IPS DF 6.9 (cell line): ENCODE data around the gene CTPS1.

ENCODE experiments used
- DNase-seq: peaks from one replicate; pipeline ENCODE4 v3.0.0-alpha.2; 2013; ENCODE audit warnings: low read depth, low spot score
- H3K27ac ChIP-seq: one replicate; pipeline ENCODE4 v1.5.1; 2013; ENCODE audit warnings: low read length, control low read depth
- H3K27me3 ChIP-seq: 2 replicates; pipeline ENCODE4 v1.6.1; 2013; ENCODE audit warnings: mild to moderate bottlenecking, low read length; ENCODE audit not compliant: control insufficient read depth, insufficient read depth
- H3K36me3 ChIP-seq: 2 replicates; pipeline ENCODE4 v1.6.1; 2013; ENCODE audit warnings: low read length; ENCODE audit not compliant: control insufficient read depth, insufficient read depth
- H3K4me1 ChIP-seq: 2 replicates; pipeline ENCODE4 v1.6.1; 2013; ENCODE audit warnings: low read length; ENCODE audit not compliant: control insufficient read depth, insufficient read depth
- H3K4me3 ChIP-seq: 2 replicates; pipeline ENCODE4 v1.5.1; 2013; ENCODE audit warnings: mild to moderate bottlenecking, low read length
- H3K9me3 ChIP-seq: 2 replicates; pipeline ENCODE4 v1.6.1; 2013; ENCODE audit warnings: low read length, inconsistent platforms; ENCODE audit not compliant: control insufficient read depth, insufficient read depth
- WGBS: extraction: QIAGEN DNeasy Blood & Tissue Kit; methylation state at CpG from one replicate; pipeline ENCODE4 v1.1.7; 2013; ENCODE audit warnings: mixed read lengths, missing lambda C conversion rate; ENCODE audit not compliant: insufficient read length, insufficient coverage; 5-methylcytosine and 5-hydroxymethylcytosine counted together

Gene CTPS1

DNA sequence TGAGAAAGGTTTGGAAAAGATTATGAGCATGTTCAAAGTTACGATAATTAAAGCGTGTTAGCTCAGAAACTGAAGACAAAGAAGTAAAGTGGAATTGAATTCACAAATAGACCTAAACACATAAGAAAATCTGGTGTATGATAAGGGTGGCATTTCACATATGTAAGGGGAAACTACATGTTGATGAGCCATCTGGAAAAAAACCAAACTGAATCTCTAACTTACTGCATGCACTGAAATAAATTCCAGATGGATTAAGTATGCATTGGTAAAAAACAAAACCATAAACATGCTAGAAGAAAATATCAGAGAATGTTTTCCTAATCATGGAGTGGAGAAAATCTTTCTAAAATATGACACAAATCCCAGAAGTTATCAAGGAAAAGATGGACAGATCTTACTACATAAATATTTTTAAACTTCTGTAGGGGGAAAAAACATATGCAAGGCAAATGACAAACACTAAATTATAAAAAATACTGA lies 34.0 kb upstream of the CTPS1 start:
- Histone ChIP-seq H3K4me3 (no peak overlapping the region), H3K9me3 (no peaks in the 10 kb centered on the region), H3K27me3 (no peaks in the 10 kb centered on the region), H3K4me1 (no peaks in the 10 kb centered on the region), H3K36me3 (no peaks in the 10 kb centered on the region), H3K27ac (no peak overlapping the region)
- 100% methylated on average over 2 of the region's 2 CpGs for WGBS
- DNase-seq = no peak

DNA sequence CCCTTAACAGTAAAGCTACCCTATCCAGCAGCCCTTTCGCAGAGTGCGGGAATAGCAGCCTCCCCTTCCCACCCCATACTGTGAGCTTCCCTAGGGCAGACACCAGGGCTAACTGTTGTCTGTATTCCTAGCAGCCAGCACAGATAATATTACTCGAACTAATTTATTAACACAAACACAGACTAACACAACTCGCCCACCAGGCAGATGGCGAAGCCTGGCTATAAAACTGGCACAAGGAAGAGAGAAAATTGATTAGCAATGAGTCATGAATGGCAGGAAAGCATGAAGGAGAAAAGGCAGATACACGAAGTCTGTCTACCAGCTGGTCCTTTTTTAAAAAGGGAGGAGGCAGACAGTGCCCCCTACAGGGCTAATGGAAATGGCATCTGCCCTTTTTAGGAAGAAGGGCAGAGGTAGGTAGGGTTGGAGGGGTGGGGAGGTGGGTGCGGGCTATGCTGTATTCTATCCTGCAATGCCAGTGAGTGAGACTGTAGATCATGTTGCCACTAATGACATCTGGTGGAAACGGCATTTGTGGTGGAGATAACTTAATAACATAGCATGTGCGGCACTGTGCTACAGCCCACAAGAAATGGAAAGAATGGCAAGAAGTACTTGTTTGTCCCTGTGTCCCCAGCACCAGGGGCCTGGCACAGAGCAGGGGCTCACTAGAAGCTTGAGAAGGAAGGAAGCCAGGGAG lies 30.6 kb upstream of the CTPS1 start:
- Histone ChIP-seq H3K4me3 (no peak overlapping the region), H3K9me3 (no peaks in the 10 kb centered on the region), H3K36me3 (no peaks in the 10 kb centered on the region), H3K27ac (no peak overlapping the region), H3K4me1 (peaks cover 1% of the 10 kb centered on the region; the same call in 1 of the 2 replicates), H3K27me3 (no peaks in the 10 kb centered on the region)
- DNase-seq = peak; percentile 70
- no CpG with 5 or more reads among the region's 9 CpGs for WGBS

DNA sequence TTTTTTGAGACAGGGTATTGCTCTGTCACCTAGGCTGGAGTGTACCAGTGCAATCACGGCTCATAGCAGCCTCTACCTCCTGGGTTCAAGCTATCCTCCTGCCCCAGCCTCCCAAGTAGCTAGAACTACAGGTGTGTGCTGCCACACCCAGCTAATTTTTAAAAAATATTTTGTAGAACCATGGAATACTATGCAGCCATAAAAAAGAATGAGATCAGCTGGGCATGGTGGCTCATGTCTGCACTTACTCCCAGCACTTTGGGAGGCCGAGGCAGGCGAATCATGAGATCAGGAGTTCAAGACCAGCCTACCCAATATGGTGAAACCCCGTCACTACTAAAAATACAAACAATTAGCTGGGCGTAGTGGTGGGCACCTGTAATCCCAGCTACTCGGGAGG lies 29.9 kb upstream of the CTPS1 start:
- Histone ChIP-seq H3K36me3 (no peaks in the 10 kb centered on the region), H3K9me3 (no peaks in the 10 kb centered on the region), H3K4me1 (peaks cover 1% of the 10 kb centered on the region; the same call in 1 of the 2 replicates), H3K27me3 (no peaks in the 10 kb centered on the region), H3K27ac (no peak overlapping the region), H3K4me3 (no peak overlapping the region)
- WGBS = no CpG with 5 or more reads among the region's 6 CpGs
- DNase-seq = no peak

DNA sequence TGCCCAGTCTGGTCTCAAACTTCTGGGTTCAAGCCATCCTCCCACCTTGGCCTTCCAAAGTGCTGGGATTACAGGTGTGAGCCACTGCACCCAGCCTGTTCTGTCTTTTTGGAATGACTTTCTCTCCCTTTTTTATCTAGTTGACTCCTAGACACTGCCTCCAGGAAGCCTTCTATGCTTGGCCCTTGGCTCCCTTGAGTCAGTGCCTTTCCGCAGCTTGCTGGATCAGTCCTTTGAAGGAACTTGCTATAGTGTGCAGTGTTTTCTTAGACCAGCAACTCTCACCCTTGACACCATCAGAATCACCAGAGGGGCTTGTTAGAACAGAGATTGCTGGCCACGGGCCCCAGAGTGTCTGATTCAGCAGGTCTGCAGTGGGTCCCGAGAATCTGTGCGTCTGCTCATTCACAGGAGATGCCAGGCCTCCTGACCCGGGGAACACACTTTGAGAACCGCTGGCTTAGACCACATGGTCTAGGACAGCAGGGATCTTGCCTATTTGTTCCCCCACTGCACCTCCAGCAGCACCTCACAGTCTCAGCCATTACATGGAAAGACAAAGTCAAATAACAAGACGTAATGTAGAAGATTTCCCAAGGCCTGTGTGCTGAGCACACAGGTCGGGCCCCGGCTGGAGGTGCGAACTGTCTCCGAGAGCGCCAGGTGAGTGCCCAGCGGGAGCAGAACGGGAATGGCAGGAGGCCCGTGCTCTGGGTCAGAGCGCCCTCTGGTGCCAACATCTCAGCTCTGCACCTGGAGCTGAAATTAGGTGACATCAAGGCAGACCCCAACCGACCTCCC lies 27.4 kb upstream of the CTPS1 start:
- Histone ChIP-seq H3K4me1 (peaks cover 1% of the 10 kb centered on the region; the same call in 1 of the 2 replicates), H3K27ac (no peak overlapping the region), H3K27me3 (no peaks in the 10 kb centered on the region), H3K36me3 (no peaks in the 10 kb centered on the region), H3K9me3 (no peaks in the 10 kb centered on the region), H3K4me3 (no peak overlapping the region)
- WGBS = no CpG with 5 or more reads among the region's 17 CpGs
- DNase-seq = peak; percentile 68

DNA sequence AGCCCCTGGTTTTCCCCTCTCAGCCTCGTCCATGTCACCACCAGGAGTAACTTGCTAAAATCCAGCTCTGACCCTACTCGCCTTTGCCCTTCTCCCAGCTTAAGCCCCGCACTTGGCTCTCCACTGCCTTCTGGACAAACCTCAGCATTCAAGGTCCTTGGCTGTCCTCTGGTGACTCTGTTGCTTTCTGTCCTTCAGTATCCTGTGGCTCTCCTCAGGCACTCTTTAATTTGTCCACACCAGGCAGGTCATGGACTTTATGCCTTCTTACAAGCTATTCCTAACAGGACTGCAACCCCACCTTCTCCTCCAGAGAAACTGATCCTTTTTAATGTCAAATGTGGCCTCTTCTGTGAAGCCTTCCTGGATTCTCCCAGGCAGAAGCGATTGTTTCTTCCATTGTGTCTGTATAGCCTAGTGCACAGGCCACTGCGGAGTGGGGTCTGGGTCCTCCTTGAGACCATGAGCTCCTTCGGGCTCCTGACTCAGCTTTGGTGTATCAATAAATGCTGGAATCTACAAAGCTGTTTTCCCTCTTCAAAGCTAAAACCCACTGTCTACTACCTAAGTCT lies 26.7 kb upstream of the CTPS1 start:
- Histone ChIP-seq H3K9me3 (no peaks in the 10 kb centered on the region), H3K27ac (no peak overlapping the region), H3K4me3 (no peak overlapping the region), H3K36me3 (no peaks in the 10 kb centered on the region), H3K4me1 (peaks cover 1% of the 10 kb centered on the region; the same call in 1 of the 2 replicates), H3K27me3 (no peaks in the 10 kb centered on the region)
- DNase-seq = no peak
- no CpG with 5 or more reads among the region's 6 CpGs for WGBS

DNA sequence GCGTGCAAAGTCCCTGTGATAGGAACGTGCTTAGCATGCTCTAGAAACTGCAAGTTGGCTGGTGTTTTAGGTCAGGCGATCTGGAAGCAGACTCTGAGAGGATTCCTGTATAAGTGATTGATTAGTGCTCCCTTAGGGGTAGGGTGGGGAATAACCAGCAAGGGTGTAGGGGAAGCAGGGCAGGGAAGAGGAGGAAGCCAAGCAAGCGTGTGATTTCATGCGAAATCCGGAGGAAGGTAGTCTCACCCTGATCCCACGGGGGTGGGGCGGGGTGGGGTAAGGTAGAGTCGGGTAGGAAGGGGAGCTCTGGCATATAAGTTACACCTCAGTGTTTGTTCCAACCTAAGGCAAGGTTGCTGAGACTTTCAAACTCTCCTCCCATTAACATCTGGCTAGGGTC lies 24.9 kb upstream of the CTPS1 start:
- no peak overlapping the region for H3K4me3 ChIP-seq
- H3K27ac ChIP-seq = no peak overlapping the region
- no peaks in the 10 kb centered on the region for H3K36me3 ChIP-seq
- no peaks in the 10 kb centered on the region for H3K27me3 ChIP-seq
- peaks cover 1% of the 10 kb centered on the region; the same call in 1 of the 2 replicates for H3K4me1 ChIP-seq
- no CpG with 5 or more reads among the region's 9 CpGs for WGBS
- no peaks in the 10 kb centered on the region for H3K9me3 ChIP-seq
- no peak for DNase-seq

DNA sequence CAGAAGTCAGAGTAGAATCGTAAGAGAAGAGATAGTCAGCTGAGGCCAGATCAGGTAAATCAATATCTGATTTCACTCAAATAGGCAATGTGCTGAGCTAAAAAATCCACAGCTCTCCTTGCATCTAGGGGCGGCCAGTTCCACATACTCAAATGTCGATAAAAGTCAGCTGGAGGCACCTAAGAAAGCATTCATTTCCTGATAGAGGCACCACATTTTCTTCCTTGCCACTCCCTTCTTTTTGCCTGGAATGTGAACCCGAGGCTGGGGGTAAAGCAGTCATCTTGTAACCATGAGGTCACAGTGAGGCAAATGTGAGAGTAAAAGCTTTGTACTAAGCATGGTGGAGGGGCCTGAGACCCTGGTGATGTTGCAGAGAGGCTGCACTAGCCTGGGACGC lies 24.2 kb upstream of the CTPS1 start:
- H3K27me3 ChIP-seq = no peaks in the 10 kb centered on the region
- no peaks in the 10 kb centered on the region for H3K36me3 ChIP-seq
- no peak overlapping the region for H3K27ac ChIP-seq
- H3K4me3 ChIP-seq = no peak overlapping the region
- no CpG with 5 or more reads among the region's 5 CpGs for WGBS
- DNase-seq = no peak
- peaks cover 1% of the 10 kb centered on the region; the same call in 1 of the 2 replicates for H3K4me1 ChIP-seq
- no peaks in the 10 kb centered on the region for H3K9me3 ChIP-seq

DNA sequence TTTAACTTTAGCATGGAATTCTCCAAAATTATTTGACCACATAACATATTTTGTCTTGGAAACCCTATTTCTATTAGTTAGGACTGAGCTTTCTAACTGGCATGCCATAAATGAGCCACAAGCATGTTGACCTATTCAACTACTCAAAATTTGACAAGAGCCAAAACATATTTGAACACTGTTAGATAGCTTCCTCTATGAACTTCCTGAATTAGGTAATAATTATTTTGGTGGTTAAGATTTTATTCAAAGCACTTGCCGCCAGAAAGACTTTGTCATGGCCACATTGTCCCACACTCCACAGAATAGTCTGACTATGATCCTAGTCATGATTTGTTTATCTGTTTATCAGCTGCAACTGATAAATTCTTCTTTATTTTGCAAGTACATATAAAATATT lies 23.1 kb upstream of the CTPS1 start:
- Histone ChIP-seq H3K4me3 (no peak overlapping the region), H3K9me3 (no peaks in the 10 kb centered on the region), H3K36me3 (no peaks in the 10 kb centered on the region), H3K4me1 (peaks cover 1% of the 10 kb centered on the region; the same call in 1 of the 2 replicates), H3K27ac (no peak overlapping the region), H3K27me3 (no peaks in the 10 kb centered on the region)
- DNase-seq = no peak
- WGBS = no CpG with 5 or more reads among the region's 1 CpG

DNA sequence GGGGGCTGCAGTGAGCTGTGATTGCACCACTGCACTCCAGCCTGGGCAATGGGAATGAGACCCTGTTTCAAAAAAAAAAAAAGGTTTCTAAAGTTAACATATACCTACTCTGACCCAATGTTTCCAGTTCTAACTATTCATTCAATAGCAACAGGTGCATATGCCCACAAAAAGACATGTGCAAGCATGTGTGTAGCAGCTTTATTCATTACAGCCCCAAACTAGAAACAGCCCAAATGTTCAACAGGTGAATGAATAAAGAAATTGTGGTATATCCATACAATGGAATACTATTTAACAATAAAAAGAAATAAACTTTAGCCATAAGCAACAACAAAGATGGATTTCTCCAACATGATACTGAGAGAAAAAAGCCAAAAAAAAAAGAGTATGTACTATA lies 21.3 kb upstream of the CTPS1 start:
- Histone ChIP-seq H3K4me1 (no peaks in the 10 kb centered on the region), H3K36me3 (no peaks in the 10 kb centered on the region), H3K4me3 (no peak overlapping the region), H3K9me3 (no peaks in the 10 kb centered on the region), H3K27me3 (no peaks in the 10 kb centered on the region), H3K27ac (no peak overlapping the region)
- DNase-seq = no peak

DNA sequence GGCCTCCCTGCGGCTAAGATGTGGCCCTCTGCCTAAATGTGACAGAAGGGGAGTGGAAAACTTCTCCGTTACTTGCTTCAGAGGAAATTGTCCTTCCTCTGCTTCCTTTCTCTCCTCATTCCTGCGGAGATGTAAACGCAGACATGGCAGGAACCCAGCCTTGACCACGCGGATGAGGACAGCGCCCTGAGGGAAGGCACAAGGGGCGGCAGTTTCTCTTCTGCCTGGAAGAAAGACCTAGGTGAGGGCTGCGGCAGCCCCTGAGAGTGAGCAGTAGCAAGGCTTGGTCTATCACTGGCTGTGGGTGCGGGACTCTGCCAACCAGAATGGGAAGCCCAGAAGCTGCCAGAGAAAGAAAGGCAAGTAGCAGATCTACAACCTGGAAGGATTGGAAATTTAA lies 14.0 kb upstream of the CTPS1 start:
- Histone ChIP-seq H3K27ac (no peak overlapping the region), H3K27me3 (no peaks in the 10 kb centered on the region), H3K4me1 (no peaks in the 10 kb centered on the region), H3K36me3 (no peaks in the 10 kb centered on the region), H3K9me3 (no peaks in the 10 kb centered on the region), H3K4me3 (no peak overlapping the region)
- DNase-seq = no peak
- no CpG with 5 or more reads among the region's 10 CpGs for WGBS
